Effector memory CD4-positive, alpha-beta T cell (primary cell): Measurements from ENCODE around the gene CORO7.
A peak's percentile ranks its signal among the peaks of the same experiment; 100 is the strongest.

Experiments used
- DNase-seq, 3 donors: peaks; one replicate each; pipeline ENCODE4 v3.0.0-alpha.2; 2020
- H3K27ac ChIP-seq: 2 replicates; pipeline ENCODE4 v1.7.0; 2013; ENCODE audit warnings: mild to moderate bottlenecking, low read length, moderate library complexity; ENCODE audit not compliant: insufficient read depth, poor library complexity, severe bottlenecking
- H3K27me3 ChIP-seq: replicated peaks from 2 replicates; pipeline ENCODE4 v1.7.0; 2013; ENCODE audit warnings: mild to moderate bottlenecking, low read length; ENCODE audit not compliant: insufficient read depth, control insufficient read depth, poor library complexity, severe bottlenecking
- H3K36me3 ChIP-seq: 2 replicates; pipeline ENCODE4 v1.7.0; 2013; ENCODE audit warnings: mild to moderate bottlenecking, low read length, moderate library complexity; ENCODE audit not compliant: control insufficient read depth, insufficient read depth
- H3K4me1 ChIP-seq: 2 replicates; pipeline ENCODE4 v1.7.0; 2013; ENCODE audit warnings: low read length, mild to moderate bottlenecking; ENCODE audit not compliant: control insufficient read depth, insufficient read depth, poor library complexity, severe bottlenecking
- H3K4me3 ChIP-seq: 2 replicates; pipeline ENCODE4 v1.7.0; 2013; ENCODE audit warnings: low read length, low read depth, mild to moderate bottlenecking; ENCODE audit not compliant: insufficient read depth, poor library complexity, severe bottlenecking
- H3K9me3 ChIP-seq: 2 replicates; pipeline ENCODE4 v1.7.0; 2013; ENCODE audit warnings: mild to moderate bottlenecking, low read length, moderate library complexity; ENCODE audit not compliant: control insufficient read depth

Gene CORO7

DNA sequence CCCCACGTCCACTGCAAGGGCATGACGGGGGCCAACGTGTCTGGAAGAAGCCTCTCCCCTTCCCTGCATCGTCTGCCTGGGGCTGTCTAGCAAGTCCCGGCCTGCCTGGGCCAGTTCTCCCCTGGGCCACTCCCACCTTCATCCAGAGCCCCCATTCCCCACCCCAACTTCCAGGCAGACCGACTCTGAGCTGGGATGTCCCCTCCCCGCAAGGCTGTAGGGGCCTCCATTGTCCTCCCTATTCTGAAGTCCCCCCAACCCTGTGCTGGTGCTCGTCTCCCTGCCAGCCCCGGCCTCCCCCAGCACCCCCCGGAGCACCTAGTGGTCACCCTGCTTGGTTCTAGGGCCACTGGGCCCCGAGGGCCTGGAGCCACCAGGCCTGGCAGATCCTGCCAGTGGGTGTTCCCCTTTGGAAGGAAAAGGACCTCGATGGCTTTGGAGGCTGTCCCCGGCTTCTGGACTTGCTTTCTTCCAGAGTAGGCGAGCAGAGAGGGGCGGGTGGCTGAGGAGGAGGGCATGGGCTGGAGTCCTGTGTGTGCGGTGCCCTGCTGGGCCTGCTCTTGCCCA lies 95.7 kb downstream of the CORO7 start:
- DNase-seq: no peak
- Histone ChIP-seq H3K4me1 (peaks cover 17% of the 10 kb centered on the region), H3K4me3 (no peak overlapping the region), H3K27ac (no peak overlapping the region), H3K9me3 (no peaks in the 10 kb centered on the region), H3K27me3 (peaks cover 8% of the 10 kb centered on the region), H3K36me3 (no peaks in the 10 kb centered on the region)

DNA sequence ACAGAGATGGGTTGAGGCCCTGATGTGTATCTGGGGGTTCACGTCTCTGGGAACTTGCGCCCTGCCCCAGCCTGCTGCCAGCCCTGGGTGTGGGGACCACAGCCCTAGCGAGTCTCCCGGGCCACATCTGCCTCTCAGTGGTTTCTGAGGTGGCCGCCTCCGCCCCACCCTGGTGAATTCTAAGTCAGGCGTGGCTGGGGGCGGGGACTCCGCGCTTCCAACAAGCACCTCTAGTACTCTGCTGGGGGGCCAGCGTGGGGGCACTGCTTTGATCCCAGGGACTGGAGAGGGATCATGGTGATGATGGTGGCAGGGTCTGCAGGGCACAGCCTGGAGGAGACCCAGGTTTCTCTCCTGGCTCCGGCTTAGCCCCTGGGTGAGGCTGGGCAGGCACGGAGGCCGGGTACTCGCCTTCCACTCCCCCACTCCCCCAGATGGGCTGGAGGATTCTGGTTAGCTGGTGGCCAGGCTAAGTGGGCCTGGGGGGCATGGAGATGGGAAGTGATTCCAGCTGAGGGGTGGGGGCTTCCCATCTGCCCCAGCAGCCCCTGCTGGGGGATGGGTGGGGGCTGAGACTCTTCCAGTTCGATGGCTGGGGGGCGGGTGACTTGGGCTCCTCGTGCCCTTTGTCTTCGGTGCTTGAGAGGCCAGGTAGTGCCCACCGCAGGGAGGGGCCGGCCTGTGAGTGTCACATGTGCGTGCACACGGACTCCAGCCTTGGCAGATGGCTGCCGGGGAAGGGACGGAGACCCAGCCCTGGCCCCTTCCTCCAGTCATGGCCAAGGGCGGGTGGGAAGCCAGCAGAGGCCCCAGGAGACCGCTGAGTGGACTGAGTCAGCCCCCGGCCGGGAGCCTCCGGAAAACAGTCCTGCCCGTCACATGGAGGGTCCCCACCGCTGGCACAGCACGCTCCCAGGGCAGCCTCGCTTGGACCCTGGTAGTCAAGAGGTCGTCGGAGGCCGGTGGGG lies 96.7 kb downstream of the CORO7 start:
- no peak overlapping the region for H3K27ac ChIP-seq
- DNase-seq: peak in 2 of 3 donors; percentile 35 to 37

DNA sequence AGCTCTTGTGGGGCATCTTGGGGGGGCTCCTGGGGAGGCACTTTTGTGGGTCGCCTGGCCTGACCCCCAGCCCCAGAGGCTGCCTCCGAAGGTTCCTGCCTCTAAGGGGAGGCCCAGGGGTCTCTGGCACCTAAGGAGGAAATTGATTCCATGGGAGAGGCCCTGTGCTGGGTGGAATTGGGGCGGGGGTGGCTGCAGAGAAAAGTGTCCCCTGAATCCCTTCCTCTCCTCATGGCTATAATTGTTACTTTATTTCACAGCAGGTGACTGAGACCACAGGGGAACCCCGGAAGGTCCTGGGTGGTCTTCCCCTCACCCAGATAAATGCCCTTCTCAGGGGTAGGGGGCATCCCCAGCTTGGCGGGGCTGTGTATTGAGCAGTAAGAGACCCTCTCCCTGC lies 97.4 kb downstream of the CORO7 start:
- Histone ChIP-seq H3K27ac (no peak overlapping the region), H3K4me3 (no peak overlapping the region)

More for the DNA sequence above, 96.7 kb downstream of the CORO7 start:
- Histone ChIP-seq H3K27me3 (peaks cover 14% of the 10 kb centered on the region), H3K4me1 (peaks cover 22% of the 10 kb centered on the region), H3K4me3 (no peak overlapping the region), H3K9me3 (no peaks in the 10 kb centered on the region), H3K36me3 (no peaks in the 10 kb centered on the region)

GRCh38 chr16:4318451-4318910 lies 97.9 kb downstream of the CORO7 start:
- Histone ChIP-seq H3K27me3 (peaks cover 18% of the 10 kb centered on the region), H3K9me3 (no peaks in the 10 kb centered on the region), H3K4me1 (peaks cover 29% of the 10 kb centered on the region), H3K4me3 (no peak overlapping the region), H3K36me3 (no peaks in the 10 kb centered on the region), H3K27ac (no peak overlapping the region)
- no peak for DNase-seq

More for the DNA sequence above, 97.4 kb downstream of the CORO7 start:
- peaks cover 18% of the 10 kb centered on the region for H3K27me3 ChIP-seq
- no peaks in the 10 kb centered on the region for H3K9me3 ChIP-seq
- peaks cover 25% of the 10 kb centered on the region for H3K4me1 ChIP-seq
- H3K36me3 ChIP-seq: no peaks in the 10 kb centered on the region
- DNase-seq: no peak

DNA sequence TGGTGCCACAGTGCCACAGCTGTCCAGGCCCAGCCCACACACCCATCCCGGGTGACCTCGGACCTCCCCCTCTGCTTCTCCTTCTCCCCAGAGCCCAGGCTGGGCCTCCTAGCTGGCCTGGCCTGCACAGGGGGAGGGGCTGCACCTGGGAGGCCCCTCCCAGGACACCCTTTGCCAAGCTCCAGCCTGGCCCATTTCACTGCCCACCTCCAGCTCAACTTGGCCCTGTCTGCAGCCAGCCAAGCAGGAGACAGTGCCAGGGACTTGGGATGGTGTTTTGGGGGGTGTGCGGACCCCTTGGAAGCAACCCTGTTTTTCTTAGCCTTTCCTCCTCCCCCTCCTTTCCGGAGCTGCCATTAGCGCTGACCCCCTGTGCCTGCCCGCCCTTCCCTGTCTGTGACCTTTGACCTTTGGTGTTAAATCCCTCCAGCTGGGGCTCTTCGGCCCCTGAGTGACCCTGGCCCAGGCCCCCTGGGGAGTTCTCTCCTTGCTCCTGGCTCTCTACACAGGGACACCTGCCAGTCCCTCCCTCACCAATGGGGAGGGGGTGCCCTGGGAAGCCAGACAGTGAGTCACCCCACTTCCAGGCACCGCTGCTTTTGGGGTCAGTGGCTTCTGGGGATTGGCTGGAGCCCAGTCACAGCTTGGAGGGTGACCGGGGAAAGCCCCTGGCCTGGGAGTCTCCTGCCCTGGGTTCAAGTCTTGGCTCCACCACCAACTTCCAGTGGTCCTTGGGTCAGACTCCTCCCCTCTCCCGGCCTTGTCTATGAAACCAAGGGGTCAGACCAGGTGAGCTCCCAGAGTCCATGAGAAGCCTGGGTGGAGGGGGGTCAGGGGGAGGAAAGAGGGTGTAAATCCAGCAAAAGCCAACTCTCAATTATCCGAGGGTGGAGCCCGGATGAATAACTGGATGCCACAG lies 98.6 kb downstream of the CORO7 start:
- H3K9me3 ChIP-seq: no peaks in the 10 kb centered on the region
- no peaks in the 10 kb centered on the region for H3K36me3 ChIP-seq
- H3K27me3 ChIP-seq: peaks cover 18% of the 10 kb centered on the region
- no peak overlapping the region for H3K4me3 ChIP-seq
- H3K27ac ChIP-seq: no peak overlapping the region
- no peak for DNase-seq
- peaks cover 29% of the 10 kb centered on the region for H3K4me1 ChIP-seq

DNA sequence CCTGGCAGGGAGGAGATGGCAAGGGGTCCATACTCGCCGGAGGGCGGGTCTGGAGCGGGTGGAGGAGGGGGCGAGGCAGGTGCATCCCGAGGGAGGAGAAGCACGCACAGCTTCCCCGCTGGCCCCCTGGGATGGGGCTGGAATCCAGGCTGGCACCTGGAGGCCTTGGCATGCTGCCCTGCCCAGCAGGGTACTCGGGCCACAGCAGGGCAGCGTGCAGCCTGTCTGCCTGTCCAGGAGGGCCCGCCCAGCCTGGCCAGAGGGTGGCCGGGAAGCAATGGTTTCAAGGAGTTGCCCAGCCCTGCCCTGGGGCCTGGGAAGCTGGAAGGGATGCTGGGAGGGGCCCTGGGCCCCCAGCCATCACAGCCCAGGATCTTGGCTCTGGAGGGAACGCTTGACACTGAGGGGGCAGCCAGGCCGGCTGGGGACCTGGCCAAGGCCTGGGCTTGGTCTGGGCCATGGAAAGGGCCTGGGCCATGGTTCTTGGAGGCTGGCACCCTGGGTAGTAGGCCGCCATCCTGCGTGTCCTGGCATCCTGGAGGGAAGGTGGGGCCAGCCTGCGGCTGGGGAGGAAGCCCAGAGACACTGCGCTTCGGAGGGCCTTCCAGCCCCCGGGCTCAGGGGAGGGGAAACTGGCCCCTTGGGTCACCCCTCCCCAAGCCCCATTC lies 99.4 kb downstream of the CORO7 start:
- no peak for DNase-seq
- H3K27me3 ChIP-seq: peaks cover 18% of the 10 kb centered on the region
- H3K27ac ChIP-seq: no peak overlapping the region
- H3K4me1 ChIP-seq: peaks cover 29% of the 10 kb centered on the region
- no peaks in the 10 kb centered on the region for H3K36me3 ChIP-seq
- no peaks in the 10 kb centered on the region for H3K9me3 ChIP-seq
- no peak overlapping the region for H3K4me3 ChIP-seq

DNA sequence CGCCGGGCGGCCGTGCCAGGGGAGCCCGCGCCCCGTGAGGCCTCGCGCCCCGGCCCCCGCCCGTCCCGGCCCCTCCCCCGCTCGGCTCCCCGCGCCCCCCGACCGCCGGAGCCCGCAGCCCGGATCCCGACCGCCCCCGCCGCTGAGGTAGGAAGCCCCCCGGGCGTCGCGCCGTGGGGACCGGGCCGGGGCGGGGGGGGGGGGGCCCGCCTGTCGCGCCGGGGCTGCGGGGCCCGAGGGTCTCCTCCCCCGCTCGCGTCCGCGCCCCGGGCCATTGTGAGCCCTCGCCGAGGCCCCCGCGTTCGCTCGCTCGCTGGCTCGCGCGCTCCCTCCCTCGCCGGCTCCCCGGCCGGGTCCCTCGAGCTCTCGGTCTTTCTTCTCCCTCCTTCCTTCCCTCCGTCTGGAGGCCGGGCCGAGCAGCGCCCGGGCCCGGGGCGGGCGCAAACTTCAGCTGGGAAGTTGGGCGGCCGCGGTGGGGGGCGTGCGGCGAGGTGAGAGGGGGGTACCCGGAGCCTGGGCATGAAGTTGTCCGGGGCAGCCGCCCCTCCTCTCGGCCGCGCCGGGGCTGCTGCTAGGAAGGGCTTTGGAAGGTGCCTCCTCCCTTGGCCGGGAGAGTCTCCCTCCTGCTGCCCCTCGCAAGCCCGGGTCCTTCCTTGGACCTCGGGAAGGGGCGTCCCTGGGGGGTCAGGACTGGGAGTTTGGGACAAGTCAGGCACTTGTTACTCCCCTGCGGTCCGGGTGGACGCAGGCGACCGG lies 100.1 kb downstream of the CORO7 start:
- peaks cover 18% of the 10 kb centered on the region for H3K27me3 ChIP-seq
- H3K4me3 ChIP-seq: no peak overlapping the region
- no peak for DNase-seq
- no peaks in the 10 kb centered on the region for H3K9me3 ChIP-seq
- H3K36me3 ChIP-seq: no peaks in the 10 kb centered on the region
- H3K4me1 ChIP-seq: peaks cover 29% of the 10 kb centered on the region
- no peak overlapping the region for H3K27ac ChIP-seq

DNA sequence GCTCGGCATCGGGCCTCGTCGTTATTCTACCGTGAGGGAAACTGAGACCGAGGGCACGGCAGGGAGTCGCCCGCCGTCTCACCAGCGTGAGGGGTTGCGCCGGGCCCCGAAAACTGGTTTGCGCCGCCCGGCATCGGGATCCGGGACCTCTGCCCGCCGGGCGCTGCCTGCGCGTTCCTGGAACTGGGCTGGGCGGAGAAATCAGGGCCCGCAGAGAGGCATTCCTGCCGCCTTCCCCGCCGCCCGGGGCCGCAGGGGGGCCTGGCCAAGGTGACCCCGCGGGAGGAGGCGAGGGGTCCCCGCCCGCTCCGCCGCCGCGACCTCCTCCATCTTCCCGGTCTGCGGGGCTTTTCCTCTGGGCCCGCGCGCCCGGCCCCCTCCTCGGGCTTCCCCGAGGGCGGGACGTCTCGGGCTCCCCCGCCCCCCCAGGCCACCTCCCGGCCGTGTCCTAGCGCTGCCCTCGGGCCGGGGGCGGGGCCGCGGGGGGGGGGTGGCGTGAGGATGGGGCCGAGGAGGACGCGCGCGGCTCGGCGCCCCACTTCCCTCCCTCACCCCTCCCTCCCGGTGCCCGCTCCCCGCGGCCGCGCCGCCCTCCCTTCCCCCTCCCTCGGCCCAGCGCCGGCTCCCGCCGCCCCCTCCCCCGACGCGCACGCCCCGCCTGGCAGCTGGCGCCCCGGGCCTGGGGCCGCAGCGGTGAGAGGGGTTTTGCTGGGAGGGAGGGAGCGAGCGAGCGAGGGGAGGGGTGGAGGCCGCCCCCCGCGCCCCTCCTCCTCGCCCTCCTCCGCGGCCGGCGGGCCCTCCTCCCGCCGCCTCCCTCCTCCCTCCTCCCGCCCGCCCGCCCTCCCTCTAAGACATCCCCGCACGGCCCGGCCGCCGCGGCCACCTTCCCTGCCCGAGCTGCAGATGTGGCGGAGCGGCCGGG lies 100.9 kb downstream of the CORO7 start, which contains the start of gene GLIS2:
Gene GLIS2, plus strand, starts transcription at position 882 of the 922 bp plus-strand sequence. CDS start 16,214 bp downstream, outside the sequence.
- H3K27ac ChIP-seq: no peak within 1 kb of the TSS

More for the DNA sequence above, 100.9 kb downstream of the CORO7 start, which contains the start of gene GLIS2:
- H3K9me3 ChIP-seq: no peaks in the 10 kb centered on the region
- H3K27me3 ChIP-seq: peaks cover 18% of the 10 kb centered on the region
- H3K4me1 ChIP-seq: peaks cover 29% of the 10 kb centered on the region
- DNase-seq: peak; percentile 23 to 38 (median 25)
- H3K36me3 ChIP-seq: no peaks in the 10 kb centered on the region
- peak within 1 kb of the TSS; percentile 57 for H3K4me3 ChIP-seq
